Fibroblast of skin of right quadriceps (primary cell): ENCODE results near the gene TACC2.
A peak's percentile ranks its signal among the peaks of the same experiment; 100 is the strongest.
"Not testable (repeated sequence)": the region's sequence is repeated elsewhere in the genome, so short reads cannot be mapped to it uniquely, and the experiment has no call there.

Experiments used
- DNase-seq: peaks from one replicate; pipeline ENCODE4 v3.0.0-alpha.2; 2013

TACC2 gene

GRCh38 chr10:122098924-122099323 lies 110.0 kb downstream of the TACC2 start:
- no peak for DNase-seq

- DNase-seq: no peak
Observed at GRCh38 chr10:122099562-122099961, 110.6 kb downstream of the TACC2 start.

- no peak for DNase-seq
Observed at GRCh38 chr10:122102146-122102868, 113.3 kb downstream of the TACC2 start.

- no peak for DNase-seq
Observed at GRCh38 chr10:122102869-122103525, 114.0 kb downstream of the TACC2 start.

- no peak for DNase-seq
Observed at GRCh38 chr10:122103592-122103991, 114.6 kb downstream of the TACC2 start.

DNA sequence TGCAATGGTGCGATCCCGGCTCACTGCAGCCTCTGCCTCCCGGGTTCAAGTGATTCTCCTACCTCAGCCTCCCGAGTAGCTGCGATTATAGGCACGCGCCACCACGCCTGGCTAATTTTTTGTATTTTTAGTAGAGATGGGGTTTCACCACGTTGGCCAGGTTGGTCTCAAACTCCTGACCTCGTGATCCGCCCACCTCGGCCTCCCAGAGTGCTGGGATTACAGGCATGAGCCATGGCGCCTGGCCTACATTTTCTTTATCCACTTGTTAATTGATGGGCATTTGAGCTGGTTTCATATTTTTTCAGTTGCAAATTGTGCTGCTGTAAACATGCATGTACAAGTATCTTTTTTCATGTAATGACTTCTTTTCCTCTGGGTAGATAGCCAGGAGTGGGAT lies 119.8 kb downstream of the TACC2 start:
- not testable (repeated sequence) for DNase-seq

DNA sequence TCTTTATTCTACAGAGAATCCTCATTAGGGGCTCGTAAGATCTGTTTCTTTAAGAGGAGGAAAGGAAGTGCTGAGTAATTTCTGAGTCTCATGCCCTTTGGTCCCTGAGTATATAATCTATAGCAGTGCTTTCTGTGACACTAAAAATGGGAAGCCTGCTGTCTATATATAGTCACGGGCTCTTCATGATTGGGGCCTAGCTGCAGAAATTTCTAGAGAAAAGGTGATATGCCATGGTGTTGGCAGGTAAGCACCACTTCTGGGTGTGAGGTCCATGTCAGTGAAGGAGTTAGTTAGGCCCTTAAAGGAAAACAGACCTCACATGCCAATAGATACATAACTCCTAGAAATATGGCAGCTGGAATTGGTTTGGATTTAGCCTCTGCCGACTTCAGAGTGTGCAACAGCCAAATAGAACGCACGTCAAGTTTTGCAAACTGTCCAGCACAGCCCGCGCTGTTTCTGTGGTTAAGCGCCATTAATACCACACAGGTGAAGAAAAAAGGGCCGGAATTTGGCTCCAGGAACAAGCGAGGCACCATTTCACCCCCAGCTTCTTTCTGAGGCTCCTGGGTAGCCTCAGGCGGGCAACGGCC lies 123.2 kb downstream of the TACC2 start:
- peak; percentile 44 for DNase-seq

- peak; percentile 85 for DNase-seq
Observed at GRCh38 chr10:122112625-122113160, 123.7 kb downstream of the TACC2 start.

DNA sequence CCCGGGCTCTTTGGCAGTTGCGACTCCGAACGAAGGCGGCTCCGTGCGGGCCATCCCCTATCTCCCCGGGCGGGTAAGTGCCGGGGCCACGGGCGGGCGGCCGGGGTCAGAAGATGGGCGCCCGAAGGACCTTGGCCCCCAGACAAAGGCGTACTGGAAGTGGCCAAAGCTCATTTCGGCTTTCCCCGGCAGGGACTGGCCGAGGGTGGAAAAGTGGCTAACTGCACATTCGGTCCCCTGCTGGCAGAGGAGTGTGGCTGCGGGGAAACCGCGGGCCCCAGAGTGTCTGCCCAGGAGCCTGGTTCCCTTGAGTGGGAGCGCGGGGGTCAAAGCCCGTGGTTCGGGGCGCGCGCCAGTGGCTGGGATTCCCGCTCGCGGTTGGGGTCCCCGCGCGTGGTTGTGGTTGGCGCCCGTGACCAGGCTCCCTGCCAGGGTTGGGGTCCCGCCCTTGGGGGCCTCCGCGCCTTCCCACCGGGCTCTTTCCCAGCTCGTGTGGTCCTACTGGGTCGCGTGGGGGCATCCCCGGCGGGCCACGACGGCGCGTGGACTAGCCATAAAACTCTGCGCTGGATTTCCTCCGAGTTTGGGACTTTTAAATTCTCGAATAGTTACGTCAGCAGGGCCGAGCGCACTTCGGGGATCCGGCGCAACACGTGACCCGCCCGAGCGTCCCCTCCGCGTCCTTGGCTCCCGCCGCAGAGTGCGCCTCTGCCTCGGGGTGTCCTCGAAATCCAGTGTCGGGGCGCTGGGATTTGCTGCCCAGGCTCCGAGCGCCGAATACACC lies 124.4 kb downstream of the TACC2 start:
- peak; percentile 68 for DNase-seq

- no peak for DNase-seq
Observed at GRCh38 chr10:122113945-122114747, 125.2 kb downstream of the TACC2 start.

DNA sequence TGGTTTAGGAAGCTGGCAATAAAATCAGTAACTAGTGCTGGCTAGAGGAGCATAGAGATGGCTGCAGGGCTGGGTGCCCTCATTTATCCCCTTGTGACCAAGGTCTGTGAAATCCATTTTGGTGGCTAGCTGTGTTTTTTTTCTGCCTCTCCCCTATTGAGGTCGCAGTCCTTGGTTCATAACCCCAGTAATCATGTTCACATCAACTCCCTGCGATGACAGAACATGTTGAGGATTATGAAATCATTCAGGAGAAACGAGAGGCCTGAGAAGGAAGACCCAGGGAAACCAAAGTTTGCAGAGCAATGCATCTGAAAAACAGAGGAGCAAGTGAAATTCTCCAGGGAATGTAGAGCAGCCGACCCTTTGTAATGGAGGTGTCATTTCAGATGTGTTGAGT lies 126.9 kb downstream of the TACC2 start:
- no peak for DNase-seq

- DNase-seq: no peak
Observed at GRCh38 chr10:122116331-122116730, 127.4 kb downstream of the TACC2 start.

DNA sequence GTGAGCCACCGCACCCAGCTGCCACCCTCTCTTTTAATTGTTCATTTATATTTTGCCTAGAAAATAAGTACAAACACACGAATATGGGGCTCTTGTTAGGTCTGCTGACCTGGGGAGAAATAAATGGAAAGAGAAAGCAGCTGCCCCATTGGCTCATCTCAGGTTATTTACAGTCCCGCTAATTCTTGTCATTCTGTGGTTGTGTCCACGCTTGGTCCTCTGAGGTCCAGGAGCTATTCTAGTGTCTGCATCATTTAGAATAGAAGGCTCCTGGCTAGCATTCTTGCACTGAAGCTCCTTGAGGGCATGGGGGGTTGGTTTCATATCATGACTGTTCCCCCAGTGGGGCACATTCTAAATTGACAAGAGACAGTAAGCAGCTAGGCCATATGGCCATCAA lies 128.5 kb downstream of the TACC2 start:
- no peak for DNase-seq

- DNase-seq: no peak
Observed at GRCh38 chr10:122120008-122120744, 131.2 kb downstream of the TACC2 start.

DNA sequence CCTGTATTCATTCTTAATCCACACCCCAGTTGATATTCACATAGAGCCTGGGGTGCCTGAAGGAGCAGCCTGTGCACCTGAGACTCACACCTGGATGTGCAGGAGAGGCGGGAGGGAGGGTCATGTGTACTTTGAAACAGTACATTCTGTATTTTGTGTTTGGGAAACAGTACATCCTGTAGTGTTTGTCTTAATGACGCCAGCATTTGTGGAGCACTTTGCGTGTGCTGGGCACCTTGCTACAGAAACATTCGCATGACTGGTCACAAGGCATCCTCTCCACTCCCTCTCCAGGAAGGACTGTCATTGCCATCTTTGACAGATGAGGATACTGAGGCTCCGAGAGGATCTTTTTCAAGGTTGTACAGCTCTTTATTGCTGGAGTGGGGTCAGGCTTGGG lies 132.1 kb downstream of the TACC2 start:
- DNase-seq: no peak

- no peak for DNase-seq
Observed at GRCh38 chr10:122122493-122122892, 133.5 kb downstream of the TACC2 start.

DNA sequence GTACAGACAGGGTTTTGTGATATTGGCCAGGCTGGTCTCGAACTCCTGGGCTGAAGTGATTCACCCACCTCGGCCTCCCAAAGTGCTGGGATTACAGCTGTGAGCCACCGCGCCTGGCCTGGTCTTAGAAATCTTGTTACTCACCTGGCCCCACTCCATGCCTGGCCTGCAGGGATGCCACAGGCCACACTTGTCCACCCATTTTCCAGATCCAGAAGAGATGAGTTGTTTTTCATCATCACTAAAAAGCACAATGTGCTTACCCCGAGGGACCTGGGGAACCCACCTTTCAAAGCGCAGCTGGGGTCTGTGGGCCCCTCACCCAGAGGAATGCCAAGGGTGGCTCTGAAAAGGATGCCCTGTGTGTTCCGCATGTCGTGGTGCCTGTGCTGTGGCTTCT lies 134.2 kb downstream of the TACC2 start:
- no peak for DNase-seq

DNA sequence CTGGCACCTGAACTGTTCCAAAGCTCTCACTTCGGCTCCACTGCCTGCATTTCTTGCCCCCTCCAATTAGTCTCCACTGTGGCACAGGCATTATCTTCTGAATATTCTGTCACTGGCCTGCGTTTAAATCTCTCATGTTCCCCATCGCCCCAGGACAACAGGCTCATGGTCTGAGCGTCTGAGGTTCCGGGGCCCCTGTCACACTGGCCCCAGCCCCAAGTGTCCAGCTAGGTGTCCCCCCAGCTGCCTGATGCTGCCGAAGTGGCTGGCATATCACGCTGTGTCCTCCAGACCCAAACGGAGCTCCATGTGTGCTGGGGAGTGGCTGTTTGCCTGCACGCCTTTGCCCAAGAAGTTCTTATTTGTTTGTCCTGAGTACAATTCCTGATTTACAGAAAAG lies 135.4 kb downstream of the TACC2 start:
- DNase-seq: no peak

GRCh38 chr10:122124808-122125207 lies 135.8 kb downstream of the TACC2 start:
- DNase-seq: no peak

- peak; percentile 86 for DNase-seq
Observed at GRCh38 chr10:122126763-122127659, 138.0 kb downstream of the TACC2 start.
